ENCODE measurements around the gene CHST11.

DNA sequence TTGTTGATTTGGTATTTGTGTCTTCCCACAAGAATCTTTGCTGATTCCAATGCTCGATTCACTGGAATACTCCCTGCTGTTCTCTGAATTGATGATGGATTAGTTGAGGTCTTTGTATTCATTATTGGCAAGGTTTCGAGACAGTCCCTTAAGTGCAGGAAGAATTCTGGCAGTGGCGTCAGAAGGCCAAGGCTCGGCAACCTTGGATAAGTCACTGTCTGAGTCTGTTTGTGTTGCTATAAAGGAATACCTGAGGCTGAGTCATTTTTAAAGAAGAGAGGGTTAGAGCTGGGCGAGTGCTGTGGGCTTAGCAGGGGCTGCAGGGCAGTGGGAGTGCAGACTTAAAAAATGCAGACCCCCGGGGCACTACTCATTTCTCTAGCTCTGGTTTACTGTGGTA, 56.9 kb downstream of the CHST11 start:
- no peak for TF ChIP-seq EZH2 (IDR thresholded peaks at IDR 0.05; ENCODE audit: borderline replicate concordance, low read depth, low read length, poor library complexity, severe bottlenecking)
- TF ChIP-seq, protein P1, sequence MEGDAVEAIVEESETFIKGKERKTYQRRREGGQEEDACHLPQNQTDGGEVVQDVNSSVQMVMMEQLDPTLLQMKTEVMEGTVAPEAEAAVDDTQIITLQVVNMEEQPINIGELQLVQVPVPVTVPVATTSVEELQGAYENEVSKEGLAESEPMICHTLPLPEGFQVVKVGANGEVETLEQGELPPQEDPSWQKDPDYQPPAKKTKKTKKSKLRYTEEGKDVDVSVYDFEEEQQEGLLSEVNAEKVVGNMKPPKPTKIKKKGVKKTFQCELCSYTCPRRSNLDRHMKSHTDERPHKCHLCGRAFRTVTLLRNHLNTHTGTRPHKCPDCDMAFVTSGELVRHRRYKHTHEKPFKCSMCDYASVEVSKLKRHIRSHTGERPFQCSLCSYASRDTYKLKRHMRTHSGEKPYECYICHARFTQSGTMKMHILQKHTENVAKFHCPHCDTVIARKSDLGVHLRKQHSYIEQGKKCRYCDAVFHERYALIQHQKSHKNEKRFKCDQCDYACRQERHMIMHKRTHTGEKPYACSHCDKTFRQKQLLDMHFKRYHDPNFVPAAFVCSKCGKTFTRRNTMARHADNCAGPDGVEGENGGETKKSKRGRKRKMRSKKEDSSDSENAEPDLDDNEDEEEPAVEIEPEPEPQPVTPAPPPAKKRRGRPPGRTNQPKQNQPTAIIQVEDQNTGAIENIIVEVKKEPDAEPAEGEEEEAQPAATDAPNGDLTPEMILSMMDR (conservative IDR thresholded peaks at IDR 0.05; ENCODE audit: low read depth, low read length) = no peak

Data from A673 (cell line).